HG03439 (cell line): ENCODE data around the gene COA7.
A peak's percentile ranks its signal among the peaks of the same experiment; 100 is the strongest.
"Not testable (repeated sequence)": the region's sequence is repeated elsewhere in the genome, so short reads cannot be mapped to it uniquely, and the experiment has no call there.

Source experiments
- ATAC-seq: cut with Tn5 transposase; IDR thresholded peaks from one replicate; pipeline ENCODE4 v1.9.1; 2021; ENCODE audit warnings: mild to moderate bottlenecking, moderate library complexity; ENCODE audit not compliant: unreplicated experiment

Gene COA7

GRCh38 chr1:52706941-52707926 lies 9.1 kb upstream of the COA7 start:
- ATAC-seq: no peak

- no peak for ATAC-seq
Measured at GRCh38 chr1:52706136-52706670, 8.1 kb upstream of the COA7 start.

- ATAC-seq: peak; percentile 86
Measured at GRCh38 chr1:52702886-52703787, 5.0 kb upstream of the COA7 start.

GRCh38 chr1:52695627-52696026 lies 2.5 kb downstream of the COA7 start:
- no peak for ATAC-seq

GRCh38 chr1:52693843-52694242 lies 4.3 kb downstream of the COA7 start:
- no peak for ATAC-seq

- not testable (repeated sequence) for ATAC-seq
Measured at GRCh38 chr1:52693351-52693750, 4.8 kb downstream of the COA7 start.

GRCh38 chr1:52692697-52693096 lies 5.5 kb downstream of the COA7 start:
- no peak for ATAC-seq

- ATAC-seq: no peak
Measured at GRCh38 chr1:52691821-52692220, 6.3 kb downstream of the COA7 start.

GRCh38 chr1:52686830-52687229 lies 11.3 kb downstream of the COA7 start:
- ATAC-seq: no peak

GRCh38 chr1:52686261-52686751 lies 11.8 kb downstream of the COA7 start:
- peak; percentile 76 for ATAC-seq

- no peak for ATAC-seq
Measured at GRCh38 chr1:52684545-52684944, 13.6 kb downstream of the COA7 start.

- no peak for ATAC-seq
Measured at GRCh38 chr1:52683367-52683940, 14.7 kb downstream of the COA7 start.

GRCh38 chr1:52681136-52681535 lies 17.0 kb downstream of the COA7 start:
- ATAC-seq: no peak

GRCh38 chr1:52680353-52680752 lies 17.8 kb downstream of the COA7 start:
- no peak for ATAC-seq

- ATAC-seq: no peak
Measured at GRCh38 chr1:52679498-52679897, 18.6 kb downstream of the COA7 start.

GRCh38 chr1:52679048-52679447 lies 19.1 kb downstream of the COA7 start:
- ATAC-seq: no peak

- ATAC-seq: no peak
Measured at GRCh38 chr1:52677076-52677806, 20.9 kb downstream of the COA7 start.

GRCh38 chr1:52676249-52676903 lies 21.8 kb downstream of the COA7 start:
- no peak for ATAC-seq
